Suprapubic skin (tissue), 4 donors: ENCODE results near the gene KCNMB2. TPM values are rescaled to one million over a fixed set of nuclear protein-coding genes. Genes with fewer than 3 reads are reported as not detected.

Experiments
- DNase-seq, 2 donors: peaks; one replicate each; pipeline ENCODE4 v3.0.0-alpha.2; 2019; ENCODE audit warnings: low spot score in 2 of 2
- H3K27ac ChIP-seq: fragments of 200-600 bp; sonication (generic); one replicate; pipeline ENCODE4 v1.5.1; 2019
- H3K27me3 ChIP-seq: fragments of 200-600 bp; sonication (generic); one replicate; pipeline ENCODE4 v1.5.1; 2019
- H3K36me3 ChIP-seq: fragments of 200-600 bp; sonication (generic); one replicate; pipeline ENCODE4 v1.5.1; 2019
- H3K4me1 ChIP-seq: fragments of 200-600 bp; sonication (generic); one replicate; pipeline ENCODE4 v1.5.1; 2019
- H3K4me3 ChIP-seq: fragments of 200-600 bp; sonication (generic); one replicate; pipeline ENCODE4 v1.5.1; 2019; ENCODE audit warnings: mild to moderate bottlenecking
- H3K9me3 ChIP-seq: fragments of 200-600 bp; sonication (generic); one replicate; pipeline ENCODE4 v1.5.1; 2019
- EP300 ChIP-seq: sonication (generic); formaldehyde crosslinking; IDR thresholded peaks from one replicate; pipeline ENCODE4 v1.6.1; 2017; ENCODE audit warnings: antibody characterized with exemption
- POLR2A ChIP-seq, 2 donors: fragments of 450-650 bp; IDR thresholded peaks; one replicate each; pipeline ENCODE4 v1.6.1; 2017; ENCODE audit warnings: antibody characterized with exemption in 2 of 2, mild to moderate bottlenecking in 2 of 2, moderate library complexity in 2 of 2
- POLR2AphosphoS5 ChIP-seq, 3 donors: sonication (generic); formaldehyde crosslinking; IDR thresholded peaks; one replicate each; pipeline ENCODE4 v1.6.1; 2017; ENCODE audit warnings: antibody characterized with exemption in 3 of 3
- WGBS: methylation state at CpG from one replicate; pipeline ENCODE4 v1.1.5; 2018; 5-methylcytosine and 5-hydroxymethylcytosine counted together
- total RNA-seq, 4 donors: library from RNA; depleted of rRNA; stranded (reverse); fragments of >200 nt; gene quantifications; one replicate each; pipeline ENCODE4 v1.1.0, GENCODE V29; 2016
- TF ChIP-seq, protein P1 (sequence below), 2 donors: fragments of 200-600 bp in 1 of 2; fragments of 450-650 bp in 1 of 2; sonication (generic) in 1 of 2; IDR thresholded peaks; one replicate each; pipeline ENCODE4 v1.5.1; 2016 to 2019; ENCODE audit warnings: antibody characterized with exemption in 2 of 2, mild to moderate bottlenecking in 1 of 2, moderate library complexity in 1 of 2

Gene KCNMB2
- total RNA-seq, 4 donors from 2014 or later = 0.42 TPM; not detected in 3

DNA sequence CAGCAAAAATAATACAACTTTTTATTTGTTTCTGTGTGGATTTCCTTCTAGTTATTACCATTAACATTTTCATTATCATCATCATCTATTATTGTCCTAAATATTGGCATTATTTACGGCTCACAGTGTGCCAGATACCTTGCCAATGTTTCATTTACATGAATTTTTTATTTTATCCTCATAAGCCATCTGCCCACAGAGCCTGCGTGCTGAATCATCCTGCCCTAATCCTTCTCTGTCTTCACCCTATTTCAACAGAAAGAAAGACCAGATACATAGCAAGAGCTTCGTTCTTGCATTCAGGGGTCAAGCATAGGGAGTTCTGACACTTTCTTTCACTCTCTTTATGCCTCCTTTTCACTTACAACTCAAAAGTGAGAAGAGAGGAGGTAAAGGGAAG, 82.0 kb downstream of the KCNMB2 start:
- H3K4me1 ChIP-seq = no peaks in the 10 kb centered on the region
- no peak overlapping the region for H3K4me3 ChIP-seq
- no peaks in the 10 kb centered on the region for H3K36me3 ChIP-seq
- WGBS = 26% methylated on average over 3 of the region's 3 CpGs
- H3K9me3 ChIP-seq = no peaks in the 10 kb centered on the region
- H3K27me3 ChIP-seq = no peaks in the 10 kb centered on the region
- no peak for DNase-seq
- H3K27ac ChIP-seq = no peak overlapping the region
- TF ChIP-seq POLR2A (IDR thresholded peaks at IDR 0.05) (no peak), POLR2AphosphoS5 (IDR thresholded peaks at IDR 0.05) (no peak), EP300 (no peak)
- TF ChIP-seq, protein P1, sequence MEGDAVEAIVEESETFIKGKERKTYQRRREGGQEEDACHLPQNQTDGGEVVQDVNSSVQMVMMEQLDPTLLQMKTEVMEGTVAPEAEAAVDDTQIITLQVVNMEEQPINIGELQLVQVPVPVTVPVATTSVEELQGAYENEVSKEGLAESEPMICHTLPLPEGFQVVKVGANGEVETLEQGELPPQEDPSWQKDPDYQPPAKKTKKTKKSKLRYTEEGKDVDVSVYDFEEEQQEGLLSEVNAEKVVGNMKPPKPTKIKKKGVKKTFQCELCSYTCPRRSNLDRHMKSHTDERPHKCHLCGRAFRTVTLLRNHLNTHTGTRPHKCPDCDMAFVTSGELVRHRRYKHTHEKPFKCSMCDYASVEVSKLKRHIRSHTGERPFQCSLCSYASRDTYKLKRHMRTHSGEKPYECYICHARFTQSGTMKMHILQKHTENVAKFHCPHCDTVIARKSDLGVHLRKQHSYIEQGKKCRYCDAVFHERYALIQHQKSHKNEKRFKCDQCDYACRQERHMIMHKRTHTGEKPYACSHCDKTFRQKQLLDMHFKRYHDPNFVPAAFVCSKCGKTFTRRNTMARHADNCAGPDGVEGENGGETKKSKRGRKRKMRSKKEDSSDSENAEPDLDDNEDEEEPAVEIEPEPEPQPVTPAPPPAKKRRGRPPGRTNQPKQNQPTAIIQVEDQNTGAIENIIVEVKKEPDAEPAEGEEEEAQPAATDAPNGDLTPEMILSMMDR (IDR thresholded peaks at IDR 0.05) = no peak

DNA sequence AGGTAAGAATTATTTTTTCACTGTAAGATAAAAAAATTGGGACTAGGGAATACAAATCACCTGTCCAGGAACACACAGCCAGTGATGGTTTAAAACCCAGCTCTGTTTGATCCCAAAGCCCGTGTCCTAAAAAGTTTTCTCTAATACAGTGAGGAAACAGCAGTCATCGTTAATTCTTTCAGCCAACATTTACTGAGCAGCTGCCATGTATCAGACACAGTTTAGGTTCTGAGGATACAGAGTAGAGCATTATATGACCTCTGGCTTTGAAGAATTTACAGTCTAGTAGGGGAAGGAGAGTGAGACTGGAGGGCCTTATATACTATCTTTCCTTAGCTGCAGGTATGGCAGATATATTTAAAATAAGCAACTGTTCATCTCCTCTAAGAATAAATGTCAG, 82.7 kb downstream of the KCNMB2 start:
- no peak for DNase-seq
- H3K4me1 ChIP-seq = no peaks in the 10 kb centered on the region
- H3K27me3 ChIP-seq = no peaks in the 10 kb centered on the region
- TF ChIP-seq EP300 (no peak), POLR2A (IDR thresholded peaks at IDR 0.05) (no peak), POLR2AphosphoS5 (IDR thresholded peaks at IDR 0.05) (no peak)
- TF ChIP-seq, protein P1 (IDR thresholded peaks at IDR 0.05) = no peak
- no peak overlapping the region for H3K27ac ChIP-seq
- no peaks in the 10 kb centered on the region for H3K9me3 ChIP-seq
- no peaks in the 10 kb centered on the region for H3K36me3 ChIP-seq
- H3K4me3 ChIP-seq = no peak overlapping the region
- WGBS = 67% methylated on average over 2 of the region's 2 CpGs

DNA sequence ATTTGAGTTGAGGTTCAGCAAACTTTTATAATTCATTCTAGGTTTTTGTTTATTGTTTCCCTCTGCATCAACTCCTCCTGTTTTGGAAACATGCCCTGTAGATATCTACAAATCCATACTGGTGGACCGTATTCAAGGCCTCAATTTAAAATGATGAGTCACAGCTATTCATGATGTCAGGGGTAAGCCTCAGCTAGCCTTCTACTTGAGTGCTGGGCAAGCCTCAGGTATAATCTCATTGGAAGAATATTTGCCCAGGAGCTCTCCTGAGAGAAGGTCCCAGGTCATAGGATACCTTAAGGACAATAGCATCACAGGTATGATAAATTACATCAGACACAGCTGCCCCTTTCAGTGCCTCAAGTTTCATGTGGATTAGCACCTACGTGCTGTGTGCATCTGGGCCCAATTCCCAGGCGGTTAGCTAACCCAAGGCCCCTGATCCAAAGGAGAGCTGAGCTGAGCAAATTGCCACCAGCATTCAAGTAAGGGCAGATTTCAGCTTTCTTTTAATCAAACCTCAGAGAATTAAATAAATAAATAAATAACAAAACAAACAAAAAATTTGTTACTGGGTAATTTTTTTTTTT, 87.5 kb downstream of the KCNMB2 start:
- H3K4me3 ChIP-seq = no peak overlapping the region
- no peak for TF ChIP-seq POLR2A (IDR thresholded peaks at IDR 0.05)
- no peak for TF ChIP-seq EP300
- TF ChIP-seq POLR2AphosphoS5 (IDR thresholded peaks at IDR 0.05) = no peak
- TF ChIP-seq, protein P1 (IDR thresholded peaks at IDR 0.05) = no peak
- H3K27ac ChIP-seq = no peak overlapping the region
- WGBS = 57% methylated on average over 3 of the region's 3 CpGs
- no peaks in the 10 kb centered on the region for H3K9me3 ChIP-seq
- DNase-seq = no peak
- no peaks in the 10 kb centered on the region for H3K4me1 ChIP-seq
- H3K36me3 ChIP-seq = no peaks in the 10 kb centered on the region
- no peaks in the 10 kb centered on the region for H3K27me3 ChIP-seq

DNA sequence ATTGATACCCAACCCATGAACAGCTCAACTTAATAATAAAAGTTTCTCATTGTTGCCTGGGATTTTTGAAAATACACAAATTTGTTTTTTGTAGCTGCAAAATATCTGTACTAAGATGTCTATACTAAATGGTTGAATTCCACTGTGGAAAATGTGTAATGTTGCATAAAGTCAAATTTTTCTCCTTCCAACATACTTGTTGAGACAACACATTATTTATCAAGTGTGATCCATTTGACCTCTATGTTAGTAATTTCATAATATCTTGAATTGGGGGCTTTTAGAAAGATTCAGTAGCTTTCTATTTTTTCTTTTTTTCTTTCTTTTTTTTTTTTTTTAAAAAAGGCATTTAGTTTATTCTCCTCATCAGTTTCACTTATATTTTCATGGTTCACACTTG, 88.0 kb downstream of the KCNMB2 start:
- DNase-seq = no peak
- Histone ChIP-seq H3K4me3 (no peak overlapping the region), H3K36me3 (no peaks in the 10 kb centered on the region), H3K27me3 (no peaks in the 10 kb centered on the region), H3K4me1 (no peaks in the 10 kb centered on the region), H3K9me3 (no peaks in the 10 kb centered on the region), H3K27ac (no peak overlapping the region)
- TF ChIP-seq EP300 = no peak
- no peak for TF ChIP-seq POLR2AphosphoS5 (IDR thresholded peaks at IDR 0.05)
- TF ChIP-seq, protein P1 (IDR thresholded peaks at IDR 0.05) = no peak
- no peak for TF ChIP-seq POLR2A (IDR thresholded peaks at IDR 0.05)

DNA sequence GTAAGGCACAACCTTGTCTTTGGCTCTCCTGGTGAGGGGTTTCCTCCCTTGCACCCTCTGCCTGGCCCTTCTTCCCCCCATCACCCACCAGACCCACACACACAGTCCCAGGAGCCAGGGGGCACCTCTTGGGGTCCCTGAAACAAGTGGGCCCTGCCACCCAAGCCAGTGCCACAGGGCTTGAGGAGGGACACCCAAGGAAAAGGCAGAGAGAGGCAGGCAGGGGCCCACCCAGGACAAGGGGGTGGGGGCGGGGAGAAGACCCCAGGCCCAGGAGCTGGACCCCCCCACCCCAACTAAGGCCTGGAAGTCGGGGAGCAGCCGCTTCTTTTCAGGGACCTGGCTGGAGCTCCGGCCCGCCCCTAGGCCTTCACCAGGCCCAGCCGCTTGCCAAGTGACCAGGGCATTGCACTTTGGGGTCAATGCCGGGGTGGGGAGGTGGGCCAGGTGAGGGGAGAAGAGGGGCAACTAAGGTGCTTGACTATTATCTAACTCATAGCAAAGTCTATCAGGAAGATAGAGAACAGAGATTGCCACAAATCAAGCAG, 88.9 kb downstream of the KCNMB2 start:
- no peak overlapping the region for H3K4me3 ChIP-seq
- H3K4me1 ChIP-seq = no peaks in the 10 kb centered on the region
- H3K27me3 ChIP-seq = no peaks in the 10 kb centered on the region
- DNase-seq = no peak
- no peak overlapping the region for H3K27ac ChIP-seq
- no peak for TF ChIP-seq POLR2AphosphoS5 (IDR thresholded peaks at IDR 0.05)
- TF ChIP-seq POLR2A (IDR thresholded peaks at IDR 0.05) = no peak
- TF ChIP-seq, protein P1 (IDR thresholded peaks at IDR 0.05) = no peak
- no peak for TF ChIP-seq EP300
- H3K36me3 ChIP-seq = no peaks in the 10 kb centered on the region
- no peaks in the 10 kb centered on the region for H3K9me3 ChIP-seq
- 100% methylated on average over 5 of the region's 7 CpGs for WGBS
